Stimulated activated effector memory CD8-positive, alpha-beta T cell treated with anti-CD3 and anti-CD28 coated beads, Interleukin-12 subunit alpha, Interleukin-12 subunit beta, amount 100 ng/mL, for 72 hours (primary cell): ENCODE measurements around the gene ADGRV1.
"Not testable (repeated sequence)": the region's sequence is repeated elsewhere in the genome, so short reads cannot be mapped to it uniquely, and the experiment has no call there.

Source experiments
- ATAC-seq: fragments of 150-1000 bp; cut with Tn5 transposase; 2 replicates; pipeline ENCODE4 v1.10.0; 2021
- DNase-seq, 2 donors: peaks; one replicate each; pipeline ENCODE4 v3.0.0; 2021 to 2022; ENCODE audit warnings: low spot score in 2 of 2
- H3K27ac Mint-ChIP-seq: one replicate; pipeline ENCODE4 v1.8.0; 2022; ENCODE audit warnings: mild to moderate bottlenecking, mixed read lengths
- H3K36me3 Mint-ChIP-seq: one replicate; pipeline ENCODE4 v1.8.0; 2022; ENCODE audit warnings: mild to moderate bottlenecking, mixed read lengths
- H3K4me1 Mint-ChIP-seq: one replicate; pipeline ENCODE4 v1.8.0; 2022; ENCODE audit warnings: mixed read lengths
- H3K4me3 Mint-ChIP-seq: one replicate; pipeline ENCODE4 v1.8.0; 2022; ENCODE audit warnings: mild to moderate bottlenecking, mixed read lengths
- H3K9me3 Mint-ChIP-seq: one replicate; pipeline ENCODE4 v1.8.0; 2022; ENCODE audit warnings: mixed read lengths

Gene ADGRV1

GRCh38 chr5:90563108-90563507 lies 4.5 kb downstream of the ADGRV1 start:
- H3K9me3 Mint-ChIP-seq: no peaks in the 10 kb centered on the region

DNA sequence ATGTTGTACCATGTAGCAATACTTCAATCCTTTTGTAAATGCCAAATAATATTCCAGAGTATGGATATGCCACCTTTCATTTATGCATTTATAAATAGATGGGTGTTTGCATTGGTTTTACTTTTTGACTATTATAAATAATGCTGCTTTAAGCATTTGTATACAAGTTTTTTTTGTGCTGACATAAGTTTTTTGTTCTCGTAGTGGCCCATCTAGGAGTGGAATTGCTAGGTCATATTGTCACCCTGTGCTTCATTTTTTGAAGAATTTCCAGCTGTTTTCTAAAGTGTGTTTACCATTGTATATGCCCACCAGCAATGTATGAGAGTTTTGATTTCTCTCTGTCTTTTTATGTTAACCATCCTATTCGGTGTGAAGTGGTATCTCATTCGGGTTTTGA lies 6.9 kb downstream of the ADGRV1 start:
- H3K4me1 Mint-ChIP-seq: no peaks in the 10 kb centered on the region
- H3K36me3 Mint-ChIP-seq: no peaks in the 10 kb centered on the region
- H3K9me3 Mint-ChIP-seq: peaks cover 5% of the 10 kb centered on the region

More at GRCh38 chr5:90563108-90563507, 4.5 kb downstream of the ADGRV1 start:
- Mint-ChIP-seq H3K27ac (no peak overlapping the region), H3K4me3 (no peak overlapping the region), H3K36me3 (no peaks in the 10 kb centered on the region), H3K4me1 (peaks cover 11% of the 10 kb centered on the region)
- no peak for DNase-seq
- no peak for ATAC-seq

DNA sequence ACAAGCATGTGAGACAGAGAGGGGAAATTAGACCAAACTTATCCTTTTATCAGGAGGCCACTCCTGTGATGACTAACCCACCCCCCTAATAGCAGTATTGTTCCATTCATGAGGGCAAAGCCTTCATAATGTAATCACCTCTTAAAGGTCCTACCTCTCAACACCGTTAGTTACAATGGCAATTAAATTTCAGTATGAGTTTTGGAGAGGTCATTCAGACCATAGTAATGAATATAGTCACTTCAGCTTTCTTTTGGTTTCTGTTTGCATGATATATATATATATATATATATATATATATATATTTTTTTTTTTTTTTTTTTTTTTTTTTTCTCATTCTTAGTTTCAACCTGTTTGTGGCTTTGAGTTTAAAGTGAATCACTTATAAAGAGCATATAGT lies 10.5 kb downstream of the ADGRV1 start:
- H3K9me3 Mint-ChIP-seq: peaks cover 5% of the 10 kb centered on the region
- no peaks in the 10 kb centered on the region for H3K36me3 Mint-ChIP-seq
- H3K4me3 Mint-ChIP-seq: no peak overlapping the region
- DNase-seq (no peak), ATAC-seq (no peak)
- no peak overlapping the region for H3K27ac Mint-ChIP-seq
- H3K4me1 Mint-ChIP-seq: no peaks in the 10 kb centered on the region

More for the DNA sequence above, 6.9 kb downstream of the ADGRV1 start:
- no peak overlapping the region for H3K27ac Mint-ChIP-seq
- H3K4me3 Mint-ChIP-seq: no peak overlapping the region
- DNase-seq (no peak), ATAC-seq (no peak)

GRCh38 chr5:90570034-90570433 lies 11.4 kb downstream of the ADGRV1 start:
- ATAC-seq: no peak
- no peaks in the 10 kb centered on the region for H3K4me1 Mint-ChIP-seq

GRCh38 chr5:90571147-90571773 lies 12.7 kb downstream of the ADGRV1 start:
- no peak overlapping the region for H3K4me3 Mint-ChIP-seq
- no peak overlapping the region for H3K27ac Mint-ChIP-seq
- no peaks in the 10 kb centered on the region for H3K4me1 Mint-ChIP-seq
- peaks cover 5% of the 10 kb centered on the region for H3K9me3 Mint-ChIP-seq
- DNase-seq (no peak), ATAC-seq (no peak)
- H3K36me3 Mint-ChIP-seq: no peaks in the 10 kb centered on the region

More at GRCh38 chr5:90570034-90570433, 11.4 kb downstream of the ADGRV1 start:
- H3K4me3 Mint-ChIP-seq: no peak overlapping the region
- DNase-seq: no peak
- H3K9me3 Mint-ChIP-seq: peaks cover 5% of the 10 kb centered on the region
- no peaks in the 10 kb centered on the region for H3K36me3 Mint-ChIP-seq
- H3K27ac Mint-ChIP-seq: no peak overlapping the region

GRCh38 chr5:90575712-90576111 lies 17.1 kb downstream of the ADGRV1 start:
- Mint-ChIP-seq H3K27ac (no peak overlapping the region), H3K9me3 (peaks cover 7% of the 10 kb centered on the region), H3K4me3 (no peak overlapping the region), H3K4me1 (no peaks in the 10 kb centered on the region), H3K36me3 (no peaks in the 10 kb centered on the region)
- ATAC-seq (no peak), DNase-seq (no peak)

GRCh38 chr5:90576566-90576965 lies 18.0 kb downstream of the ADGRV1 start:
- ATAC-seq, H3K9me3 Mint-ChIP-seq, H3K36me3 Mint-ChIP-seq, H3K4me3 Mint-ChIP-seq, DNase-seq, H3K27ac Mint-ChIP-seq, H3K4me1 Mint-ChIP-seq: not testable (repeated sequence)

DNA sequence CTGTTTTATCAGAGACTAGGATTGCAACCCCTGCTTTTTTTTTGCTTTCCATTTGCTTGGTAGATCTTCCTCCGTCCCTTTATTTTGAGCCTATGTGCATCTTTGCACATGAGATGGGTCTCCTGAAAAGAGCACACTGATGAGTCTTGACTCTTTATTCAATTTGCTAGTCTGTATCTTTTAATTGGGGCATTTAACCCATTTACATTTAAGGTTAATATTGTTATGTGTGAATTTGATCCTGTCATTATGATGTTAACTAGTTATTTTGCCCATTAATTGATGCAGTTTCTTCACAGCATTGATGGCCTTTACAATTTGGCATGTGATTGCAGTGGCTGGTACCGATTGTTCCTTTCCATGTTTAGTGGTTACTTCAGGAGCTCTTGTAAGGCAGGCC lies 21.3 kb downstream of the ADGRV1 start:
- DNase-seq, H3K4me1 Mint-ChIP-seq, H3K27ac Mint-ChIP-seq: not testable (repeated sequence)

DNA sequence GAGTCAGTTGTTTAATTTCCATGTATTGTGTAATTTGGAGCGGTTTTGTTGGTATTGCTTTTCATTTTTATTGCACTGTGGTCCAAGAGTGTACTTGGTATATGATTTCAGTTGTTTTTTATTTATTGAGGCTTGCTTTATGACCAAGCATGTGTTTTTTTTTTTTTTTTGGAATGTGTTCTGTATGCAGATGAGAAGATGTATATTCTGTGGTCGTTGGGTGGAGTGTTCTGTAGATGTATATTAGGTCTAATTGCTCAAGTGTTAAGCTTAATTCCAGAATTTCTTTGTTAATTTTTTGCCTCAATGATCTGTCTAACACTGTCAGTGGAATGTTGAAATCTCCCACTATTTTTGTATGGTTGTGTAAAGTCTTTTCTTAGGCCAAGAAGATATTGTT lies 23.4 kb downstream of the ADGRV1 start:
- Mint-ChIP-seq H3K4me1 (no peaks in the 10 kb centered on the region), H3K9me3 (peaks cover 10% of the 10 kb centered on the region), H3K4me3 (no peak overlapping the region), H3K36me3 (no peaks in the 10 kb centered on the region), H3K27ac (no peak overlapping the region)
- DNase-seq (no peak), ATAC-seq (no peak)

More for the DNA sequence above, 21.3 kb downstream of the ADGRV1 start:
- not testable (repeated sequence) for H3K9me3 Mint-ChIP-seq, H3K4me3 Mint-ChIP-seq, H3K36me3 Mint-ChIP-seq, ATAC-seq

- Mint-ChIP-seq H3K4me3 (no peak overlapping the region), H3K27ac (no peak overlapping the region), H3K9me3 (peaks cover 3% of the 10 kb centered on the region), H3K4me1 (no peaks in the 10 kb centered on the region), H3K36me3 (no peaks in the 10 kb centered on the region)
- ATAC-seq: no peak
- no peak for DNase-seq
These were observed 26.9 kb downstream of the ADGRV1 start for GRCh38 chr5:90585337-90585986.

GRCh38 chr5:90586469-90586868 lies 27.9 kb downstream of the ADGRV1 start:
- DNase-seq (no peak), ATAC-seq (no peak)
- Mint-ChIP-seq H3K27ac (no peak overlapping the region), H3K4me1 (no peaks in the 10 kb centered on the region), H3K4me3 (no peak overlapping the region), H3K36me3 (no peaks in the 10 kb centered on the region), H3K9me3 (no peaks in the 10 kb centered on the region)

- Mint-ChIP-seq H3K9me3 (no peaks in the 10 kb centered on the region), H3K27ac (no peak overlapping the region), H3K4me3 (no peak overlapping the region), H3K36me3 (no peaks in the 10 kb centered on the region), H3K4me1 (no peaks in the 10 kb centered on the region)
- DNase-seq (no peak), ATAC-seq (no peak)
These were observed 31.6 kb downstream of the ADGRV1 start for GRCh38 chr5:90590170-90590569.

- H3K27ac Mint-ChIP-seq, H3K9me3 Mint-ChIP-seq, H3K4me3 Mint-ChIP-seq, ATAC-seq, H3K4me1 Mint-ChIP-seq, H3K36me3 Mint-ChIP-seq, DNase-seq: not testable (repeated sequence)
These were observed 34.5 kb downstream of the ADGRV1 start for GRCh38 chr5:90593083-90593482.

DNA sequence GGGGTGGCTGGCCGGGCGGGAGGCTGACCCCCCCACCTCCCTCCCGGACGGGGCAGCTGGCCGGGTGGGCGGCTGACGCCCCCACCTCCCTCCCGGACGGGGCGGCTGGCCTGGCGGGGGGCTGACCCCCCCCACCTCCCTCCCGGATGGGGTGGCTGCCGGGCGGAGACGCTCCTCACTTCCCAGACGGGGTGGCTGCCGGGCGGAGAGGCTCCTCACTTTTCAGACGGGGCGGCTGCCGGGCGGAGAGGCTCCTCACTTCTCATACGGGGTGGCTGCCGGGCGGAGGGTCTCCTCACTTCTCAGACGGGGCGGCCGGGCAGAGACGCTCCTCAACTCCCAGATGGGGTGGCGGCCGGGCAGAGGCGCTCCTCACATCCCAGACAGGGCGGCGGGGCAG lies 37.2 kb downstream of the ADGRV1 start:
- not testable (repeated sequence) for H3K36me3 Mint-ChIP-seq, DNase-seq, ATAC-seq, H3K4me3 Mint-ChIP-seq, H3K9me3 Mint-ChIP-seq, H3K4me1 Mint-ChIP-seq, H3K27ac Mint-ChIP-seq

GRCh38 chr5:90598293-90598692 lies 39.7 kb downstream of the ADGRV1 start:
- Mint-ChIP-seq H3K4me1 (no peaks in the 10 kb centered on the region), H3K4me3 (no peak overlapping the region), H3K36me3 (no peaks in the 10 kb centered on the region), H3K9me3 (no peaks in the 10 kb centered on the region), H3K27ac (no peak overlapping the region)
- DNase-seq (no peak), ATAC-seq (peak; percentile 37)

DNA sequence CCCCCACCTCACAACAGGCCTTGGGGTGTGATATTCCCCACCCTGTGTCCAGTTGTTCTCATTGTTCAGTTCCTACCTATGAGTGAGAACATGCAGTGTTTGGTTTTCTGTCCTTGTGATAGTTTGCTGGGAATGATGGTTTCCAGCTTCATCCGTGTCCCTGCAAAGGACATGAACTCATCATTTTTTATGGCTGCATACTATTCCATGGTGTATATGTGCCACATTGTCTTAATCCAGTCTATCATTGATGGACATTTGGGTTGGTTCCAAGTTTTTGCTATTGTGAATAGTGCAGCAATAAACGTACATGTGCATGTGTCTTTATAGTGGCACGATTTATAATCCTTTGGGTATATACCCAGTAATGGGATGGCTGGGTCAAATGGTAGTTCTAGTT lies 41.7 kb downstream of the ADGRV1 start:
- not testable (repeated sequence) for H3K27ac Mint-ChIP-seq, H3K36me3 Mint-ChIP-seq

More for the DNA sequence above, 41.7 kb downstream of the ADGRV1 start:
- DNase-seq, ATAC-seq, H3K4me3 Mint-ChIP-seq, H3K9me3 Mint-ChIP-seq, H3K4me1 Mint-ChIP-seq: not testable (repeated sequence)
